Measurements from ENCODE around the gene MEPCE.

The MEPCE gene

GRCh38 chr7:100389437-100390088 is 40.1 kb upstream of the MEPCE start (continued):
- no peak for TF ChIP-seq REST (tag by site-specific recombination; IDR thresholded peaks at IDR 0.05)

GRCh38 chr7:100390286-100391009 is 39.2 kb upstream of the MEPCE start:
- H3K36me3 ChIP-seq (ENCODE audit: control insufficient read depth in 2 of 2, insufficient read depth in 1 of 2, low read length in 2 of 2): no peaks in the 10 kb centered on the region
- no peaks in the 10 kb centered on the region for H3K4me1 ChIP-seq (ENCODE audit: control insufficient read depth, insufficient read depth, low read length)
- no peak overlapping the region for H3K4me3 ChIP-seq (ENCODE audit: low read depth, low read length)
- H3K9me3 ChIP-seq (ENCODE audit: control insufficient read depth, insufficient read depth, low read depth, low read length): no peaks in the 10 kb centered on the region
- TF ChIP-seq ZNF660 (tag by site-specific recombination; IDR thresholded peaks at IDR 0.05) (no peak), REPIN1 (tag by site-specific recombination; IDR thresholded peaks at IDR 0.05; ENCODE audit: low read depth) (no peak), ZIC2 (tag by site-specific recombination; IDR thresholded peaks at IDR 0.05) (peak; percentile 26; the same call in 1 of the 2 replicates), ZBTB7A (tag by site-specific recombination; IDR thresholded peaks at IDR 0.05; ENCODE audit: low read depth) (no peak), ZNF398 (tag by site-specific recombination; IDR thresholded peaks at IDR 0.05) (0 out of 2 replicates have a peak, but pooled peaks have one; percentile 23), WT1 (tag by site-specific recombination; IDR thresholded peaks at IDR 0.05) (no peak), ZNF654 (tag by site-specific recombination; IDR thresholded peaks at IDR 0.05; ENCODE audit: low read depth) (no peak), ZNF596 (tag by site-specific recombination; IDR thresholded peaks at IDR 0.05) (no peak), BCL11A (tag by site-specific recombination; IDR thresholded peaks at IDR 0.05; ENCODE audit: low read depth) (no peak)
- H3K27ac ChIP-seq (ENCODE audit: extremely low read depth, low read depth, low read length): no peak overlapping the region
- CTCF ChIA-PET: interaction anchor here (2.8 kb wide), 1 partner anchor 17 kb away, joined by 22 read pairs; no protein-coding TSS in a partner anchor
- POLR2A ChIA-PET: no interaction called here

- Histone ChIP-seq H3K27ac (ENCODE audit: extremely low read depth, low read depth, low read length) (no peak overlapping the region), H3K36me3 (ENCODE audit: control insufficient read depth in 2 of 2, insufficient read depth in 1 of 2, low read length in 2 of 2) (no peaks in the 10 kb centered on the region), H3K9me3 (ENCODE audit: control insufficient read depth, insufficient read depth, low read depth, low read length) (no peaks in the 10 kb centered on the region), H3K4me1 (ENCODE audit: control insufficient read depth, insufficient read depth, low read length) (no peaks in the 10 kb centered on the region), H3K4me3 (ENCODE audit: low read depth, low read length) (no peak overlapping the region)
- ChIA-PET CTCF (interaction anchor here (0.5 to 1.5 kb wide), 4 partner anchors 10 to 49 kb away, joined by 4 to 8 read pairs (median 4); no protein-coding TSS in a partner anchor), POLR2A (interaction anchor here (1.7 kb wide), 1 partner anchor 36 kb away, joined by 6 read pairs; the partner anchor contains the start of genes MEPCE and ZCWPW1)
- TF ChIP-seq ZNF747 (tag by site-specific recombination; IDR thresholded peaks at IDR 0.05) (no peak), PBX3 (CRISPR knock-in tag; IDR thresholded peaks at IDR 0.05) (no peak), FEZF1 (tag by site-specific recombination; IDR thresholded peaks at IDR 0.05) (no peak), ZIC2 (tag by site-specific recombination; IDR thresholded peaks at IDR 0.05) (no peak), ZNF138 (tag by site-specific recombination; IDR thresholded peaks at IDR 0.05; ENCODE audit: borderline replicate concordance) (no peak), ZNF366 (tag by site-specific recombination; conservative IDR thresholded peaks at IDR 0.05) (no peak), ZNF239 (tag by site-specific recombination; IDR thresholded peaks at IDR 0.05) (no peak), ZNF280C (tag by site-specific recombination; IDR thresholded peaks at IDR 0.05) (no peak), GLI4 (tag by site-specific recombination; IDR thresholded peaks at IDR 0.05) (no peak), ZNF133 (tag by site-specific recombination; IDR thresholded peaks at IDR 0.05) (no peak), SP3 (tag by site-specific recombination; IDR thresholded peaks at IDR 0.05) (no peak)
Measured at GRCh38 chr7:100393233-100393905, 36.3 kb upstream of the MEPCE start.

Measured in HEK293 (cell line).